ENCODE measurements around the gene AMH.

Gene AMH

GRCh38 chr19:2260341-2260805, 11.2 kb downstream of the AMH start (continued):
- TF ChIP-seq ZNF18 (tag by site-specific recombination; IDR thresholded peaks at IDR 0.05), result peak; percentile 92
- TF ChIP-seq ZNF843 (tag by site-specific recombination; IDR thresholded peaks at IDR 0.05), result 0 out of 2 replicates have a peak, but pooled peaks have one; percentile 10
- no peak for TF ChIP-seq ZBTB11 (tag by site-specific recombination; conservative IDR thresholded peaks at IDR 0.05; ENCODE audit: low read depth)
- TF ChIP-seq PRDM6 (tag by site-specific recombination; IDR thresholded peaks at IDR 0.05), result peak; percentile 66; the same call in 1 of the 2 replicates
- no peak for TF ChIP-seq ZNF19 (tag by site-specific recombination; IDR thresholded peaks at IDR 0.05; ENCODE audit: low read depth)
- TF ChIP-seq ZNF341 (tag by site-specific recombination; IDR thresholded peaks at IDR 0.05; ENCODE audit: low read depth), result no peak
- no peak for TF ChIP-seq MZF1 (tag by site-specific recombination; IDR thresholded peaks at IDR 0.05; ENCODE audit: borderline replicate concordance)
- TF ChIP-seq ZNF664 (tag by site-specific recombination; IDR thresholded peaks at IDR 0.05), result no peak
- TF ChIP-seq IKZF3 (tag by site-specific recombination; IDR thresholded peaks at IDR 0.05), result no peak
- TF ChIP-seq YY1 (tag by site-specific recombination; IDR thresholded peaks at IDR 0.05), result no peak
- no peak for TF ChIP-seq ZNF426 (tag by site-specific recombination; IDR thresholded peaks at IDR 0.05)
- no peak for TF ChIP-seq ZFP37 (tag by site-specific recombination; IDR thresholded peaks at IDR 0.05)
- no peak for TF ChIP-seq ZNF654 (tag by site-specific recombination; IDR thresholded peaks at IDR 0.05; ENCODE audit: low read depth)
- no peak for TF ChIP-seq ZNF692 (tag by site-specific recombination; IDR thresholded peaks at IDR 0.05)
- no peak for TF ChIP-seq ZBTB49 (tag by site-specific recombination; IDR thresholded peaks at IDR 0.05; ENCODE audit: low read depth)
- TF ChIP-seq HIC1 (tag by site-specific recombination; IDR thresholded peaks at IDR 0.05), result peak; percentile 55; the same call in 1 of the 2 replicates
- TF ChIP-seq ZNF335 (tag by site-specific recombination; conservative IDR thresholded peaks at IDR 0.05), result 0 out of 2 replicates have a peak, but pooled peaks have one; percentile 14
- TF ChIP-seq ZNF701 (tag by site-specific recombination; IDR thresholded peaks at IDR 0.05), result no peak
- TF ChIP-seq KLF16 (tag by site-specific recombination; IDR thresholded peaks at IDR 0.05), result peak; percentile 36
- no peak for TF ChIP-seq ZBTB26 (tag by site-specific recombination; optimal IDR thresholded peaks at IDR 0.05)
- TF ChIP-seq ZNF26 (tag by site-specific recombination; IDR thresholded peaks at IDR 0.05), result no peak
- no peak for TF ChIP-seq ZNF548 (tag by site-specific recombination; IDR thresholded peaks at IDR 0.05)
- TF ChIP-seq ZNF768 (tag by site-specific recombination; IDR thresholded peaks at IDR 0.05), result no peak
- TF ChIP-seq SP7 (tag by site-specific recombination; IDR thresholded peaks at IDR 0.05), result peak; percentile 69

Data from HEK293 (cell line).